Tibial nerve (tissue), 4 donors: ENCODE measurements around the gene KRT26.

Experiments used
- CTCF ChIP-seq, 5 experiments: fragments of 200-600 bp in 3 of 5; fragments of 450-650 bp in 2 of 5; sonication (generic) in 3 of 5; IDR thresholded peaks; one replicate each; pipeline ENCODE4 v1.5.1; 2016 to 2019; ENCODE audit warnings: antibody characterized with exemption in 5 of 5, mild to moderate bottlenecking in 3 of 5, moderate library complexity in 2 of 5
- EP300 ChIP-seq, 2 donors: sonication (generic); formaldehyde crosslinking; IDR thresholded peaks; one replicate each; pipeline ENCODE4 v1.6.1; 2017; ENCODE audit warnings: antibody characterized with exemption in 2 of 2, mild to moderate bottlenecking in 1 of 2
- POLR2A ChIP-seq, 2 donors: fragments of 450-650 bp; IDR thresholded peaks; one replicate each; pipeline ENCODE4 v1.6.1; 2017; ENCODE audit warnings: antibody characterized with exemption in 2 of 2, mild to moderate bottlenecking in 2 of 2, moderate library complexity in 2 of 2

- TF ChIP-seq EP300 (IDR thresholded peaks at IDR 0.05) (no peak), CTCF (IDR thresholded peaks at IDR 0.05) (no peak), POLR2A (IDR thresholded peaks at IDR 0.05) (no peak)
These were observed 21.8 kb upstream of the KRT26 start for GRCh38 chr17:40793832-40794231.
